K562 (cell line): ENCODE results near the gene PUM2. TPM values are rescaled to one million over a fixed set of nuclear protein-coding genes. Genes with fewer than 3 reads are reported as not detected.

ENCODE experiments used
- ATAC-seq: fragments of 200-7000 bp; cut with Tn5 transposase; 3 replicates; pipeline ENCODE4 v1.9.1; 2020; ENCODE audit warnings: moderate library complexity
- BruUV-seq: library from RNA; stranded (reverse); fragments of 400-500 nt; replicated peaks from 2 replicates; lab custom pipeline; 2021; lab: Mats Ljungman, UMichigan
- CTCF ChIA-PET: fragments of 300-600 bp; formaldehyde crosslinking; extraction: SDS; loops from one replicate; lab custom pipeline; 2021; ENCODE audit warnings: low intra/inter-chr PET ratio; lab: Yijun Ruan, JAX
- POLR2A ChIA-PET: fragments of 300-600, 350-650 bp; sonication (Branson Sonifier 250); formaldehyde crosslinking; extraction: SDS; loops from one replicate; lab custom pipeline; 2021; ENCODE audit warnings: antibody characterized with exemption, inconsistent platforms; lab: Yijun Ruan, JAX
- DNase-seq, 4 experiments: peaks; one replicate each; pipeline versions ENCODE4 v3.0.0 to v3.0.0-alpha.2; 2011 to 2018; ENCODE audit warnings: low spot score in 3 of 4, mixed read lengths in 3 of 4; ENCODE audit errors: extremely low read depth in 1 of 4
- FAIRE-seq: peaks from 2 replicates; lab custom pipeline; 2011; peaks lifted over from hg19 to GRCh38; lab: Jason Lieb, UNC
- H2AFZ ChIP-seq: 2 replicates; pipeline ENCODE4 v1.6.0; 2011; ENCODE audit warnings: low read depth, low read length, control low read depth, inconsistent platforms
- H3K27ac ChIP-seq: fragments of 200-600 bp; 3 replicates; pipeline ENCODE4 v1.8.0; 2011; ENCODE audit warnings: low read depth, mild to moderate bottlenecking, control low read depth, inconsistent platforms, low read length, moderate library complexity, mixed read lengths; ENCODE audit errors: extremely low read depth
- H3K27me3 ChIP-seq, 2 experiments: fragments of 300-600 bp in 1 of 2; 2 replicates in 1 of 2; 3 replicates in 1 of 2; pipeline versions ENCODE4 v1.6.0 to v1.8.0; 2011; ENCODE audit warnings: inconsistent platforms in 2 of 2, low read length in 2 of 2, mild to moderate bottlenecking in 1 of 2, mixed read lengths in 1 of 2, moderate library complexity in 1 of 2; ENCODE audit not compliant: control insufficient read depth in 2 of 2, insufficient read depth in 2 of 2
- H3K36me3 ChIP-seq: fragments of 300-600 bp; 3 replicates; pipeline ENCODE4 v1.8.0; 2011; ENCODE audit warnings: mild to moderate bottlenecking, low read length, inconsistent platforms; ENCODE audit not compliant: control insufficient read depth, insufficient read depth
- H3K4me1 ChIP-seq, 2 experiments: fragments of 200-600 bp in 1 of 2; replicated peaks in 1 of 2; 2 replicates in 1 of 2; 3 replicates in 1 of 2; pipeline versions ENCODE4 v1.5.1 to v1.8.0; 2011; ENCODE audit warnings: inconsistent platforms in 2 of 2, low read length in 2 of 2, mild to moderate bottlenecking in 1 of 2, mixed read lengths in 1 of 2, moderate library complexity in 1 of 2; ENCODE audit not compliant: control insufficient read depth in 2 of 2, insufficient read depth in 2 of 2
- H3K4me2 ChIP-seq: 2 replicates; pipeline ENCODE4 v1.6.1; 2011; ENCODE audit warnings: low read length, control low read depth, inconsistent platforms, mixed read lengths; ENCODE audit not compliant: insufficient read depth
- H3K4me3 ChIP-seq: fragments of 200-600 bp; sonication (generic), shearing (Covaris generic); 2 replicates; pipeline ENCODE4 v1.5.1; 2016; ENCODE audit warnings: control low read depth, inconsistent platforms
- H3K79me2 ChIP-seq: fragments of 200-600 bp; 3 replicates; pipeline ENCODE4 v1.8.0; 2011; ENCODE audit warnings: low read length, inconsistent platforms; ENCODE audit not compliant: control insufficient read depth, insufficient read depth
- H3K9ac ChIP-seq, 2 experiments: 2 replicates each; pipeline versions ENCODE4 v1.6.0 to v1.6.1; 2011; ENCODE audit warnings: low read depth in 2 of 2, low read length in 2 of 2, control low read depth in 1 of 2, inconsistent platforms in 1 of 2, mild to moderate bottlenecking in 1 of 2, mixed read lengths in 1 of 2; ENCODE audit not compliant: insufficient read depth in 1 of 2
- H3K9me1 ChIP-seq: one replicate; pipeline ENCODE4 v1.6.0; 2011; ENCODE audit warnings: inconsistent platforms, mild to moderate bottlenecking, low read length, moderate library complexity; ENCODE audit not compliant: control insufficient read depth, insufficient read depth
- H3K9me3 ChIP-seq: replicated peaks from 2 replicates; pipeline ENCODE4 v1.5.1; 2011; ENCODE audit warnings: low read depth, low read length, inconsistent platforms; ENCODE audit not compliant: control insufficient read depth, insufficient read depth
- H4K20me1 ChIP-seq: replicated peaks from 2 replicates; pipeline ENCODE4 v1.6.1; 2011; ENCODE audit warnings: low read length, inconsistent platforms, mixed read lengths; ENCODE audit not compliant: control insufficient read depth, insufficient read depth
- CLOCK ChIP-seq: fragments of 250-450 bp; sonication (Bioruptor Pico); IDR thresholded peaks from 2 replicates; pipeline ENCODE4 v1.4.0; 2020; ENCODE audit warnings: mild to moderate bottlenecking, moderate library complexity, borderline replicate concordance
- DPF2 ChIP-seq: fragments of 450-650 bp; IDR thresholded peaks from 2 replicates; pipeline ENCODE4 v1.6.1; 2016
- KDM1A ChIP-seq, 2 experiments: fragments of 450-650 bp; IDR thresholded peaks; 2 replicates each; pipeline ENCODE4 v1.6.1; 2016; ENCODE audit warnings: mild to moderate bottlenecking in 2 of 2
- MEIS2 ChIP-seq: fragments of 450-650 bp; IDR thresholded peaks from 2 replicates; pipeline ENCODE4 v1.6.1; 2014; ENCODE audit warnings: mild to moderate bottlenecking; ENCODE audit not compliant: partially characterized antibody
- POLR3G ChIP-seq: IDR thresholded peaks from 2 replicates; pipeline ENCODE4 v1.6.1; 2011; ENCODE audit not compliant: insufficient read length, insufficient replicate concordance; ENCODE audit errors: extremely low read depth
- RCOR1 ChIP-seq, 2 experiments: IDR thresholded peaks; 2 replicates each; pipeline ENCODE4 v1.6.1; 2012; ENCODE audit warnings: low read depth in 2 of 2, low read length in 2 of 2, borderline replicate concordance in 1 of 2, improper control_type of control experiment in 1 of 2
- TEAD4 ChIP-seq, 2 experiments: sonication (generic) in 1 of 2; formaldehyde crosslinking in 1 of 2; IDR thresholded peaks; 2 replicates each; pipeline versions ENCODE4 v1.6.1 to v1.8.0; 2012 to 2022; ENCODE audit warnings: borderline replicate concordance in 1 of 2, inconsistent platforms in 1 of 2, low read length in 1 of 2, mild to moderate bottlenecking in 1 of 2, missing genetic modification reagents in 1 of 2
- ZNF239 ChIP-seq: fragments of 250-450 bp; sonication (Bioruptor Pico); IDR thresholded peaks from 2 replicates; pipeline ENCODE4 v1.4.0; 2020; ENCODE audit warnings: mild to moderate bottlenecking
- WGBS: fragments of 100-300 bp; shearing (Covaris generic); methylation state at CpG from one replicate; pipeline ENCODE4 v1.1.6; 2016; ENCODE audit warnings: low coverage, mixed read lengths; ENCODE audit not compliant: insufficient coverage; ENCODE audit errors: missing lambda C conversion rate; 5-methylcytosine and 5-hydroxymethylcytosine counted together
- in situ Hi-C: fragments of 300-500 bp; cut with MboI; formaldehyde crosslinking; loops from 4 replicates; pipeline ENCODE4 v1.15.0; 2018; ENCODE audit warnings: inconsistent platforms, mixed read lengths
- intact Hi-C: fragments of 100-400 bp; cut with micrococcal nuclease; formaldehyde crosslinking; loops from 2 replicates; pipeline ENCODE4 v1.14.2; 2022
- polyA plus RNA-seq, 8 experiments: library from polyadenylated mRNA; depleted of rRNA in 4 of 8; stranded (reverse) in 5 of 8; unstranded in 3 of 8; fragments of >200 nt; fragmentation: Nextera tagmentation in 2 of 8; fragmentation: Illumina TruSeq in 1 of 8; extraction: Ambion mirVana in 2 of 8; extraction: Trizol in 1 of 8; gene quantifications; 2 replicates each; pipeline versions ENCODE4 v1.2.1 to v1.2.3, GENCODE V29; 2011 to 2014; ENCODE audit warnings: inconsistent platforms in 1 of 8, missing spikeins in 1 of 8
- total RNA-seq, 7 experiments: library from RNA; depleted of rRNA in 6 of 7; stranded (reverse); fragments of >200 nt in 6 of 7; fragmentation: Illumina TruSeq in 2 of 7; extraction: Trizol in 2 of 7; gene quantifications; 2 replicates each; pipeline versions ENCODE4 v1.2.1 to v1.2.3, GENCODE V29; 2011 to 2021; ENCODE audit warnings: low replicate concordance in 1 of 7
- TF ChIP-seq, protein P1 (sequence below): fragments of 250-450 bp; sonication (Bioruptor Pico); IDR thresholded peaks from 2 replicates; pipeline ENCODE4 v1.8.0; 2021; ENCODE audit warnings: moderate library complexity, mild to moderate bottlenecking, inconsistent platforms
- TF ChIP-seq, protein P2 (sequence below), 2 experiments: fragments of 200-800 bp in 1 of 2; sonication (Bioruptor generic) in 1 of 2; sonication (generic) in 1 of 2; formaldehyde crosslinking in 1 of 2; IDR thresholded peaks in 1 of 2; conservative IDR thresholded peaks in 1 of 2; 2 replicates each; pipeline versions ENCODE4 v1.5.0 to v1.6.1; 2016 to 2020; ENCODE audit warnings: missing compliant biosample characterization in 1 of 2, missing genetic modification characterization in 1 of 2, missing genetic modification reagents in 1 of 2
- TF ChIP-seq, protein P3 (sequence below): sonication (generic); formaldehyde crosslinking; IDR thresholded peaks from 2 replicates; pipeline ENCODE4 v1.8.0; 2022; ENCODE audit warnings: mild to moderate bottlenecking, missing genetic modification reagents

PUM2 gene
- total and polyA plus RNA-seq, 9 of the 15 experiments (the other 6 are each of a cell fraction or from before 2014, with no cell fraction given), result 13.4 to 61.9 (median 28.3) TPM

DNA sequence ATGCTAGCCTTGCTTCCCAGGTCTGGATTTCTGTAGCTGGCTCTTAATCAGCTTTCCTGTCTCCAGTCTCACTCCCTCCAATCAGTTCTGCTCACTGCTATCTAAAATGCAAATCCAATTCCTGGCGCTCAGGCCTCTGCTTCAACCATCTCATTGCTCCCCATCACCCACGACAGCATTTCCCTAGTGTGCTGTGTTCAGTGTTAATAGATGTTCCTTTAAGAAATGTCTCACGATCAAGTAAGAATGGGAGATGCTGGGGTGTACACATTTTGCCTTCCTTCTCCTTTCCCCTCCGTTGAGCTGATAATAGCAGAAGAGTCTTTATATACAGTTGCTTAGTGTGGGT, 1.6 kb upstream of the PUM2 start:
- H3K4me3 ChIP-seq, result no peak overlapping the region
- peaks cover 33% of the 10 kb centered on the region for H3K79me2 ChIP-seq
- DNase-seq (peak in 1 of 4 experiments; percentile 19), ATAC-seq (no peak), FAIRE-seq (no peak)
- 30% methylated on average over 4 of the region's 4 CpGs for WGBS
- peaks cover 17 to 36% of the 10 kb centered on the region in 2 experiments for H3K4me1 ChIP-seq
- H2AFZ ChIP-seq, result 0 out of 2 replicates have a peak overlapping the region, but pooled peaks have one; percentile 33
- no peak overlapping the region for H3K4me2 ChIP-seq
- H3K27ac ChIP-seq, result no peak overlapping the region
- TF ChIP-seq POLR3G, result no peak
- no peak for TF ChIP-seq CLOCK (CRISPR knock-in tag)
- TF ChIP-seq ZNF239 (CRISPR knock-in tag), result no peak
- TF ChIP-seq, protein P1, sequence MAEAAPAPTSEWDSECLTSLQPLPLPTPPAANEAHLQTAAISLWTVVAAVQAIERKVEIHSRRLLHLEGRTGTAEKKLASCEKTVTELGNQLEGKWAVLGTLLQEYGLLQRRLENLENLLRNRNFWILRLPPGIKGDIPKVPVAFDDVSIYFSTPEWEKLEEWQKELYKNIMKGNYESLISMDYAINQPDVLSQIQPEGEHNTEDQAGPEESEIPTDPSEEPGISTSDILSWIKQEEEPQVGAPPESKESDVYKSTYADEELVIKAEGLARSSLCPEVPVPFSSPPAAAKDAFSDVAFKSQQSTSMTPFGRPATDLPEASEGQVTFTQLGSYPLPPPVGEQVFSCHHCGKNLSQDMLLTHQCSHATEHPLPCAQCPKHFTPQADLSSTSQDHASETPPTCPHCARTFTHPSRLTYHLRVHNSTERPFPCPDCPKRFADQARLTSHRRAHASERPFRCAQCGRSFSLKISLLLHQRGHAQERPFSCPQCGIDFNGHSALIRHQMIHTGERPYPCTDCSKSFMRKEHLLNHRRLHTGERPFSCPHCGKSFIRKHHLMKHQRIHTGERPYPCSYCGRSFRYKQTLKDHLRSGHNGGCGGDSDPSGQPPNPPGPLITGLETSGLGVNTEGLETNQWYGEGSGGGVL, result no peak
- TF ChIP-seq, protein P2, sequence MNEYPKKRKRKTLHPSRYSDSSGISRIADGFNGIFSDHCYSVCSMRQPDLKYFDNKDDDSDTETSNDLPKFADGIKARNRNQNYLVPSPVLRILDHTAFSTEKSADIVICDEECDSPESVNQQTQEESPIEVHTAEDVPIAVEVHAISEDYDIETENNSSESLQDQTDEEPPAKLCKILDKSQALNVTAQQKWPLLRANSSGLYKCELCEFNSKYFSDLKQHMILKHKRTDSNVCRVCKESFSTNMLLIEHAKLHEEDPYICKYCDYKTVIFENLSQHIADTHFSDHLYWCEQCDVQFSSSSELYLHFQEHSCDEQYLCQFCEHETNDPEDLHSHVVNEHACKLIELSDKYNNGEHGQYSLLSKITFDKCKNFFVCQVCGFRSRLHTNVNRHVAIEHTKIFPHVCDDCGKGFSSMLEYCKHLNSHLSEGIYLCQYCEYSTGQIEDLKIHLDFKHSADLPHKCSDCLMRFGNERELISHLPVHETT (CRISPR knock-in tag; conservative IDR thresholded peaks at IDR 0.05 in 1 of 2, IDR thresholded peaks at IDR 0.05 in 1 of 2), result no peak
- TF ChIP-seq MEIS2, result no peak
- 0 out of 4 replicates have a peak, but pooled peaks of 1 of the 2 experiments have one; percentile 27 for TF ChIP-seq RCOR1 (IDR thresholded peaks at IDR 0.05; ENCODE audit: borderline replicate concordance in 1 of 2, low read depth in 2 of 2, low read length in 2 of 2)
- peak; percentile 56 to 66; a peak in 3 of 4 replicates for TF ChIP-seq KDM1A (IDR thresholded peaks at IDR 0.05)
- TF ChIP-seq, protein P3, sequence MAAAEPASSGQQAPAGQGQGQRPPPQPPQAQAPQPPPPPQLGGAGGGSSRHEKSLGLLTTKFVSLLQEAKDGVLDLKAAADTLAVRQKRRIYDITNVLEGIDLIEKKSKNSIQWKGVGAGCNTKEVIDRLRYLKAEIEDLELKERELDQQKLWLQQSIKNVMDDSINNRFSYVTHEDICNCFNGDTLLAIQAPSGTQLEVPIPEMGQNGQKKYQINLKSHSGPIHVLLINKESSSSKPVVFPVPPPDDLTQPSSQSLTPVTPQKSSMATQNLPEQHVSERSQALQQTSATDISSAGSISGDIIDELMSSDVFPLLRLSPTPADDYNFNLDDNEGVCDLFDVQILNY, result no peak
- TF ChIP-seq DPF2, result no peak
- TF ChIP-seq TEAD4 (IDR thresholded peaks at IDR 0.05; ENCODE audit: low read length), result no peak
- TF ChIP-seq TEAD4 (CRISPR knock-in tag; IDR thresholded peaks at IDR 0.05; ENCODE audit: borderline replicate concordance), result no peak
- POLR2A ChIA-PET, result interaction anchor here (0.8 to 1.2 kb wide), 2 partner anchors 9 to 1854 kb away, joined by 3 read pairs; no protein-coding TSS in a partner anchor
- intact Hi-C loops (no loop called here), in situ Hi-C loops (no loop called here)
- no peaks in the 10 kb centered on the region for H3K9me1 ChIP-seq
- peaks cover 12% of the 10 kb centered on the region for H4K20me1 ChIP-seq
- no peaks in the 10 kb centered on the region for H3K27me3 ChIP-seq
- BruUV-seq, result no TSS peak
- peaks cover 7% of the 10 kb centered on the region; the same call in 2 of the 3 replicates for H3K36me3 ChIP-seq
- H3K9ac ChIP-seq, result no peak overlapping the region
- no peaks in the 10 kb centered on the region for H3K9me3 ChIP-seq
- CTCF ChIA-PET, result no interaction called here
